OCI-M2 (cell line): ENCODE measurements around the gene TPM3.
A peak's percentile ranks its signal among the peaks of the same experiment; 100 is the strongest.
"Not testable (repeated sequence)": the region's sequence is repeated elsewhere in the genome, so short reads cannot be mapped to it uniquely, and the experiment has no call there.

Source experiments
- DNase-seq: peaks from one replicate; lab custom pipeline; 2025; ENCODE audit not compliant: unreplicated experiment; lab: John Stamatoyannopoulos, UW

Gene TPM3

DNA sequence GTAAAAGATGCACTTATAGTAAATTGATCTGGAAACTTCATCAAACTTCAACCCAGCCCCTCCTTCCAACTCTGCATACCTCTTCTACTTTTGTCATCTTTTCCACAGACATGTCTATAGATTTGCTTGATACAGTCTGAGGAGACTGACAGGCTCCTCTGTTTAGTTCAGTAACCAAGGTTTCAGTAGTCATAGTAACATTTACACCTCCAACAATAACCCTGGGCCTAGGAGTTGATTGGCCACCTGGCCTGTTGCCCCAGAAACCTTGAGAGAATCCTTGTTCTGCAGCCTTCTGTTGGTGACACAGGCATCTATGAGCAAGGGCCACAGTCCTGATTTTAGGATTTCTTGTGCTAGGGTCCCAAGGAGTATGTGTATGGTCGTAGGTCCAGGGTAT, 14.3 kb upstream of the TPM3 start, which contains the start of gene CFAP141:
Gene CFAP141 (minus strand): TSS at position 138 of the 400 bp plus-strand sequence. CDS start 26 bp downstream, at position 112.
- DNase-seq: no peak

- not testable (repeated sequence) for DNase-seq
Measured at GRCh38 chr1:154205778-154206177, 13.9 kb upstream of the TPM3 start.

DNA sequence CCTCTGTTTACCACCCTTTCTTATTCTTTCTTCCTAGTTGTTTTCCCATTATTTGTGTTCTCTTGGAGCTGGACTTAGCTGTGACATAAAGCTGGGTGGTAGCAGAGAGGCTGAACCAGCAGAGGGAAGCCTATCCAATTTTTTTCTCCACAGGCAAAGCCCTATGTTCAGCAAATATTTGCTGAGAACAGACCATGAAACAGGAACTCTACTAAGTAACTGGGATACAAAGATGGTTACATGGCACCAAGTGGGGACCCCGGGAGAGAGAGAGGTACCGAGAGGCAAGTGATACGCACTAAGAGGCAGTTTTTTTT, 7.6 kb upstream of the TPM3 start:
- no peak for DNase-seq

- no peak for DNase-seq
Measured at GRCh38 chr1:154198756-154199562, 7.1 kb upstream of the TPM3 start.

GRCh38 chr1:154193821-154194220, 1.9 kb upstream of the TPM3 start:
- no peak for DNase-seq

DNA sequence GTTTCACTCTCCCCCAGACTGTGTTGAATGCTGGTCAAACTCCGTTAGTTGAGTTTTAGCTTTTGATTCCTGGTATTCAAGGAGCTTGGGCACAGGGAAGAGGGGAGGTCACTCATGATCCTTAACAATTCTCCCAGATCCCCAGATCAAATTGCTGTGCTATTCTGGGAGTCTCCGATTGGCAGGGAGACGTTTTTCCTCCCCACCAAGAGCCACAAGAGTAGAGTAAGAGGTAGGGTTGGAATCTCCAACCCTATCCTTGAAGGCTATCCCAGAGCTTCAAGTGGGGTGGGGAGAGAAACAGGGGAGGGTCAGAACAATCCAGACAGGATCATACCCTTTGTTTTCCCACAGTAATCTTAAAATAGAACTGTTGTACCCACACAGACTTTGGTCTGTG, 576 bp upstream of the TPM3 start:
- no peak for DNase-seq

DNA sequence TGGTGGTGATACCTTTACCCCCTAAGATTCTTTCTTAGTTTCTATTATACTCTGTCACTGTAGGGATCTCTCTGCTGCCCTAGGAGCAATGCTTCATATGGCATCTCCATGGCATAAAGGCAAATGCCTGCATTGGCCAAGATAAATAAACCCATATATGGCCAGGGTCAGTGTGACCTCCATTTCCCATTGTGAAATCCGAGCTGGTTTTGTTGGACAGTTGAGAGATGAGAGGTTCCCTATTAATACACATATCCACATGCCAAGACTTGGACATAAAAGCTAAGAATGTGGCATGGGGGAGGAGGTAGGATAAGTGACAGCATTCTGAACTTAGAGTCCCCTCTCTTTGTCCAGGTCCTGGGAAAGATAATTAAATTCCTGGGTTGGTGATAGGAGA, 1.4 kb downstream of the TPM3 start:
- no peak for DNase-seq

- no peak for DNase-seq
Measured at GRCh38 chr1:154186852-154187501, 4.9 kb downstream of the TPM3 start.

DNA sequence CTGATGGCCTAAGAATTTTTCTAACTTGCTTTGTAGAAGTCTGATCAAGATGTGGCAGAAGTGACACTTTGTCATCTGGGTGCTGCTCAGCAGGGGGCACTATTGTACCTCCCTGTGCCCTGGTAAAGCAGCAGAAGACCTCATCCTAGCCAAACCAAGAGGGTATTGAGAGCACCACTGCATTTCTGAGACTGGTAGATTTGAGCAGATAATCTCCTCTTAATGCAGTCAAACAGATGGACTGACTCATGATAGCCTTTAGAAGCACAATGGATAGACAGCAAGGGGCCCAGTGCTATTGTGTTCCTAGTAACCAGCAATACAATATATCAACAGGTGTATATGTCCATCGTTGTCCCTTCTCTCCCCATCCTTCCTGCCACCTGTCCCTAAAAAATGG, 5.7 kb downstream of the TPM3 start:
- no peak for DNase-seq

GRCh38 chr1:154183046-154183915, 8.6 kb downstream of the TPM3 start:
- peak; percentile 68 for DNase-seq

DNA sequence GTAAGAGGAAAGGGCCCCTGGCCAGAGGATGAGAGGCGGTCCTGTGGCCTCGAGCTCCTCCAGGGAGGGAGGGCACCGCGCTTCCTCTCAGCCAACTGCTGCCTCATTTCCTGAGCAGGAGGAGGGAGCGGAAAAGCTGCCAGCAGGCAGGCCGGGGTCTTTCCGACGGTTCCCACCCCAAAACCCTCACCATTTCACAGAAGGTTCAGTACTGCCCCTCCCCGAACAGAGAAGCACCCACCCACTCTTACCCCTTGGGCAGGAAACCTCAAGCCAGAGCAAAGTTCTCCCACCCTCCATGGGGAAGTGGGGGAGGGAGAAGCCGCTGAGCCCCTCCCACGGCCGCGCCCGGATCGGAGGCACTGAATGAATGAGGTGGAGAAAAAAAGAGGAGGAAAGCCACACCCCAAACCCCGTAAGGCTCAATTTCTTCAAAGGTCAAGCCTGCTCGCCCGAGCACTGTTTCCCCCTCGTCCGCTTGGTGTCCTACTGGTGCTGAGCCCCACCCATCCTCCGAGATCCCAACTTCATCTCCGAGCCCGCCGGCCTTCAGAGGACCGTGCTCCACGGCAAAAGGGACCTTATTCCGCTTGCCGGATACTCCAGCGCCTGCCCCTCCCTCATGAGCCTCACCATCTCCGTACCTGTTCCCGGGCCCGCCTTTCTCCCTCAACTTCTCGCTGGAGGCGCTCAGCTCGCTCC, 9.4 kb downstream of the TPM3 start:
- DNase-seq: no peak

- no peak for DNase-seq
Measured at GRCh38 chr1:154181944-154182343, 10.0 kb downstream of the TPM3 start.

GRCh38 chr1:154179946-154180687, 11.8 kb downstream of the TPM3 start:
- no peak for DNase-seq

GRCh38 chr1:154178911-154179811, 12.7 kb downstream of the TPM3 start:
- no peak for DNase-seq

- peak; percentile 27 for DNase-seq
Measured at GRCh38 chr1:154178013-154178412, 13.9 kb downstream of the TPM3 start.

DNA sequence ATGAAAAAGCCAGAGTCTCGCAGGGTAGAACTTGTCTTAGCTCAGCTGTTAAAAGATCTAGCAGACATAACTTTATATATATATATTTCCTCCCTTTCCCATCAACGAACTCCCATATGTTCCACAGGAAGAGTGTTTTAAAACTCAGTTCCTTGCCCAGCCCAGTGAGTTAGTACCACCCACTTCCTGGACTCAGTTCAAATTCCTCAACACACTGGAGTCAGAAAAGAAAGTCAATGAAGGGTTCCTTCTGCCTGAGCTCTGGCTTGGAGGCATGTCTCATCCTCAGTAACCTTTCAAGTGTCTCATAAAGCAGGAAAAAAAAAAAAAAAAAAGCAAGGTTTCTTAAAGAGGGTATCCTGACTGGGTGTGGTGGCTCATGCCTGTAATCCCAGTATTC, 15.6 kb downstream of the TPM3 start:
- DNase-seq: no peak

GRCh38 chr1:154174654-154175053, 17.2 kb downstream of the TPM3 start:
- no peak for DNase-seq

DNA sequence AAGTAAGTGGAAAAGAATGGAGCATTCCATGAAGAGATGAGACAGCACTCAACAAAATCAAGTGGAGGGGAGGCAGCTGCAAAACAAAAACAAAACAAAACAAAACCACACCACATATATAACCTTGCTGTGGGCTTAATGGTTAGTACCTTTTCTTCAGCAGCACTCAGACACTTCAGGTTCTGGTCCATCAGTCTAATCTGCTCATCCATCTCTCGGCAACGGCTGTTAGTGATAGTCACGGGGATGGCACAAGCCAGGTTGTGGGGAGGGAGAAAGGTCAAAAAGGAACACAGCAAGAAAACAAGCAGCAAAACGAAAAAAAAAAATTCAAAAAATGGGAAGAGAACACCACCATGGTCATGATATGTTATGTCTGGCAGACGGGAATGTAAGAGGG, 20.0 kb downstream of the TPM3 start:
- no peak for DNase-seq

DNA sequence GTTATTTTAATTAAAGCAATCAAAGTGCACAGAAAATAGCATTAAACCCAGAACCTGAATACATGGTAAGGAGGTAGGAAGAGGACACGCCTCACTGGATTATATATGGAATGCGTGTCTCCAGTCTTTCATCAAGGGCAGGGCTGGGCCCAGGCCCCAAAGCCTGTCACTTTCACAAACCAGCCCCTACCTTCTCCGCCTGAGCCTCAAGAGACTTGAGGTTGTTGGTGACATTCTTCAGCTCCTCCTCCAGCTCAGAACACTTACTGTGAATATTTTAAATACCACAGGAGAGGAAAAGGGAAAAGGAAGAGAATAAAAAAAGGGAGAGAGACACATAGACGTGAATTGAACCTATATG, 20.7 kb downstream of the TPM3 start:
- DNase-seq: no peak
